CD8-positive, alpha-beta memory T cell (primary cell): Measurements from ENCODE around the gene IRF2BP2. TPM values are rescaled to one million over a fixed set of nuclear protein-coding genes. Genes with fewer than 3 reads are reported as not detected.

Experiments used
- CTCF ChIA-PET: fragments of 350-600 bp; sonication (Branson Sonifier 250); formaldehyde crosslinking; loops from one replicate; lab custom pipeline; 2021; ENCODE audit warnings: antibody characterized with exemption; lab: Charles Lee
- POLR2A ChIA-PET: fragments of 350-600 bp; sonication (Branson Sonifier 250); formaldehyde crosslinking; loops from one replicate; lab custom pipeline; 2021; ENCODE audit warnings: antibody characterized with exemption; lab: Charles Lee
- DNase-seq, 5 donors: peaks; one replicate each; pipeline versions ENCODE4 v3.0.0 to v3.0.0-alpha.2; 2020 to 2022; ENCODE audit warnings: mixed read lengths in 1 of 5
- H3K27ac ChIP-seq: one replicate; pipeline ENCODE4 v1.7.0; 2013; ENCODE audit warnings: low read depth, mild to moderate bottlenecking, low read length, moderate library complexity
- H3K27me3 ChIP-seq: 2 replicates; pipeline ENCODE4 v1.7.0; 2013; ENCODE audit warnings: low read length, mild to moderate bottlenecking; ENCODE audit not compliant: insufficient read depth, poor library complexity, severe bottlenecking
- H3K36me3 ChIP-seq: 2 replicates; pipeline ENCODE4 v1.7.0; 2013; ENCODE audit warnings: mild to moderate bottlenecking, low read length, moderate library complexity; ENCODE audit not compliant: insufficient read depth
- H3K4me1 ChIP-seq: 2 replicates; pipeline ENCODE4 v1.7.0; 2013; ENCODE audit warnings: mild to moderate bottlenecking, low read length, moderate library complexity; ENCODE audit not compliant: insufficient read depth
- H3K4me3 ChIP-seq: 2 replicates; pipeline ENCODE4 v1.7.0; 2013; ENCODE audit warnings: mild to moderate bottlenecking, low read length
- H3K9me3 ChIP-seq: 2 replicates; pipeline ENCODE4 v1.7.0; 2013; ENCODE audit warnings: mild to moderate bottlenecking, low read length
- H3K27ac Mint-ChIP-seq, 8 donors: one replicate each; pipeline ENCODE4 v1.8.0; 2020 to 2021; ENCODE audit warnings: mixed read lengths in 8 of 8, mild to moderate bottlenecking in 6 of 8, inconsistent platforms in 3 of 8, moderate library complexity in 3 of 8
- H3K27me3 Mint-ChIP-seq, 2 donors: one replicate each; pipeline ENCODE4 v1.8.0; 2020 to 2021; ENCODE audit warnings: mixed read lengths in 2 of 2, mild to moderate bottlenecking in 1 of 2, moderate library complexity in 1 of 2
- H3K36me3 Mint-ChIP-seq, 3 donors: one replicate each; pipeline ENCODE4 v1.8.0; 2020 to 2021; ENCODE audit warnings: mixed read lengths in 3 of 3, inconsistent platforms in 1 of 3, mild to moderate bottlenecking in 1 of 3
- H3K4me1 Mint-ChIP-seq, 3 donors: one replicate each; pipeline ENCODE4 v1.8.0; 2020 to 2021; ENCODE audit warnings: mixed read lengths in 3 of 3, inconsistent platforms in 1 of 3, mild to moderate bottlenecking in 1 of 3
- H3K4me3 Mint-ChIP-seq, 7 donors: one replicate each; pipeline ENCODE4 v1.8.0; 2020 to 2021; ENCODE audit warnings: mixed read lengths in 7 of 7, mild to moderate bottlenecking in 6 of 7, moderate library complexity in 4 of 7, inconsistent platforms in 2 of 7
- H3K9me3 Mint-ChIP-seq, 5 donors: one replicate each; pipeline ENCODE4 v1.8.0; 2020 to 2022; ENCODE audit warnings: mixed read lengths in 5 of 5, mild to moderate bottlenecking in 3 of 5, moderate library complexity in 2 of 5, inconsistent platforms in 1 of 5
- polyA plus RNA-seq: library from polyadenylated mRNA; unstranded; fragments of 300-500 nt; fragmentation: Illumina TruSeq; gene quantifications from one replicate; pipeline ENCODE4 v1.2.3, GENCODE V29; 2021
- total RNA-seq, 2 experiments: library from RNA; stranded (reverse); gene quantifications; one replicate each; pipeline ENCODE4 v1.2.3, GENCODE V29; 2021

The IRF2BP2 gene
- total and polyA plus RNA-seq, 3 experiments from 2014 or later, result 42.5 to 98.4 (median 91.8) TPM

DNA sequence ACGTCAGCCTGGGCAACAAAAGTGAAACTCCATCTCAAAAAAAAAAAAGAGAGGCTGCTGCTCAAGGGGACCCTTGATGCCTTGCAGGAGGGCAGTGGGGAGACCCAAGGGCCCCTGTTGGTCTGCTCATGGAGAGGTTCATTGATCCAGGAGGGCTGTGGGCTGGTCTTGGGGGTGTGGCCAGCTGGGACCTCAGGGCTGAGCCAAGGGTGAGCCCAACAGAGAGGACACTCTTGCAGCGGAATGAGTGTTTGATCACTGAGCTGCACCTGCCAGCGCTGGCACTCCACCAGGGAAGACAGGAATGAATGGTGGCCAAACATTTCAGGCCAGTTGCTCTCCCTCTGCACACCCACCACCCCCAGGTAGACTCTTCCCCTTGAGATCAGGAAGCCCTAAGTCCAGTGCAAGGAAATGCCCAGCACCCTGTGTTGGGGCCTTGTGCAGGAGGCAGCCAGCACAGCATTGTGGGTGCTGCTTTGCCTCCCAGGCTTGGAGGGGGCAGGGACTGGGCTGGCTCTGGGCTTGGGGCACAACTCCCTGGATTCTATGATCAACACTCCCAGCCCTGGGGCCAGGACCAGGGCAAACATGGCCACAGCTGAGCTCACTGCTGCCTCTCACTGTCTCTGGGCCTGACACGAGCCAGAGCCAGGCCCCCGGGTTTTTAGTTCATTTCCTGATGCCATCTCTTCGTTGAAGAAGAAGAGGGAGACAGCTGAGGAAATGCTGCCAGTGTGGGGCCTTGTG, 50.7 kb downstream of the IRF2BP2 start:
- H3K9me3 Mint-ChIP-seq, result no peaks in the 10 kb centered on the region
- ChIA-PET CTCF (no interaction called here), POLR2A (no interaction called here)
- no peak overlapping the region for H3K4me3 Mint-ChIP-seq
- no peak overlapping the region for H3K27ac ChIP-seq
- H3K27ac Mint-ChIP-seq, result no peak overlapping the region
- H3K9me3 ChIP-seq, result no peaks in the 10 kb centered on the region
- H3K4me1 ChIP-seq, result peaks cover 3% of the 10 kb centered on the region
- no peaks in the 10 kb centered on the region for H3K4me1 Mint-ChIP-seq
- no peaks in the 10 kb centered on the region for H3K27me3 ChIP-seq
- no peak for DNase-seq
- no peaks in the 10 kb centered on the region for H3K36me3 ChIP-seq
- H3K4me3 ChIP-seq, result no peak overlapping the region
- H3K36me3 Mint-ChIP-seq, result no peaks in the 10 kb centered on the region
- H3K27me3 Mint-ChIP-seq, result peaks cover 0 to 2% of the 10 kb centered on the region in 2 donors

DNA sequence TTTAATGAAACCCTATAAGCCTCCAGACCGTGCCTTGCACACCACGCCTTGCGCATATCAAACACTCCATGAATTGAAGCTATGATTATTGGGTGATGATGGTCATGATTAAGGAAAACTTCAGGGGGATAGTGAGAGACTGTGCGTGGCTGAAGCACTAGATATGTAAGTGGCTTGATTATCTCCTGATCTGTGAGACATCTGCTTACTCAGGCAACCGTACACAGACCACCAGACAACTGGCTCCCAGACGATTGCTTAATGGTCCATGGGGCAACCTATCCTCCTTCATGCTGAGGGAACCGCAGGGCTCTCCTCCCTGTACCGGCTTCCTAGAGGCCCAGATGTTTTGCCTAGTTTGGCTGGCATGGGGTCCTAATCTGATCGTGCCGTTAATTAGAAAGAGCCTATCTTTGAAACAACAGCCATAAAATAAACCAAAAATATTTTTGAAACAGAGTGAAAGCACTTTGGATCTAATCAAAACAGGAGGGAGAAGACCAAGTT, 51.6 kb downstream of the IRF2BP2 start:
- H3K4me1 ChIP-seq, result peaks cover 7% of the 10 kb centered on the region
- H3K4me3 ChIP-seq, result no peak overlapping the region
- no peak overlapping the region for H3K27ac ChIP-seq
- Mint-ChIP-seq H3K36me3 (no peaks in the 10 kb centered on the region), H3K4me1 (no peaks in the 10 kb centered on the region), H3K4me3 (no peak overlapping the region), H3K27ac (no peak overlapping the region), H3K27me3 (peaks cover 0 to 2% of the 10 kb centered on the region in 2 donors), H3K9me3 (no peaks in the 10 kb centered on the region)
- ChIA-PET CTCF (no interaction called here), POLR2A (interaction anchor here (0.6 kb wide), 1 partner anchor 62 kb away, joined by 7 read pairs; no protein-coding TSS in a partner anchor)
- no peaks in the 10 kb centered on the region for H3K27me3 ChIP-seq
- H3K36me3 ChIP-seq, result no peaks in the 10 kb centered on the region
- H3K9me3 ChIP-seq, result no peaks in the 10 kb centered on the region
- no peak for DNase-seq

DNA sequence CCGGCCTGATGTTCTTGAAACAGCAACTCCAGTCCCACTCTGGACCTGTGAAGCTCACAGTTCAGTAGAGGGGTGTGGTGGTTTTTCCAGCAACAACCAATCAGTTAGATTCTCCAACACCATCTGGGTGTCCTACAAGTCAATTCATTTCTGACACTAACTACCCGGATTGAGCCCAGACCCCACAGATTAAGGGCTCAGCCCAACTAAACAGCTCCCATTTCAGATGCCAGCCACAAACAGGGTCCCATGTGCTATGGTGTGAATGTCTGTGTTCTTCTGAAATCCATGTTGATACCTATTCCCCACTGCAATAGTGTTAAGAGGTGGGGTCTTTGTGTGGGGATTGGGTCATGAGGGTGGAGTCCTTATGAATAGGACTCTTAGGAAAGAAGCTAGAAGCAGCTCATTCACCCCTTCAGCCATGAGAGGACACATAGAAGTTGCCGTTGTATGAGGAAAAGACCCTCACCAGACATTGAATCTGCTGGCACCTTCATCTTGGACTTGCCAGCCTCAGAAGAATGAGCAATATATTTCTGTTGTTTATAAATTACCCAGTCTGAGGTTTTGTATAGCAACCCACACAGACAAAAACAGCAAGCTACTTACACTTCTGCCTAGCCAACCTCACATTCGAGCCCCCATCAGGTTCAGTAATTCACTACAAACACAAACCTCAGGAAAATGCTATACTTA, 53.6 kb downstream of the IRF2BP2 start:
- no peak overlapping the region for H3K4me3 Mint-ChIP-seq
- Histone ChIP-seq H3K27me3 (no peaks in the 10 kb centered on the region), H3K4me3 (no peak overlapping the region), H3K9me3 (no peaks in the 10 kb centered on the region), H3K27ac (no peak overlapping the region), H3K36me3 (no peaks in the 10 kb centered on the region), H3K4me1 (peaks cover 7% of the 10 kb centered on the region)
- ChIA-PET CTCF (interaction anchor here (0.7 kb wide), 1 partner anchor 41 kb away, joined by 3 read pairs; no protein-coding TSS in a partner anchor), POLR2A (no interaction called here)
- no peak overlapping the region for H3K27ac Mint-ChIP-seq
- no peaks in the 10 kb centered on the region for H3K4me1 Mint-ChIP-seq
- H3K27me3 Mint-ChIP-seq, result peaks cover 0 to 2% of the 10 kb centered on the region in 2 donors
- no peaks in the 10 kb centered on the region for H3K36me3 Mint-ChIP-seq
- DNase-seq, result no peak
- H3K9me3 Mint-ChIP-seq, result no peaks in the 10 kb centered on the region

DNA sequence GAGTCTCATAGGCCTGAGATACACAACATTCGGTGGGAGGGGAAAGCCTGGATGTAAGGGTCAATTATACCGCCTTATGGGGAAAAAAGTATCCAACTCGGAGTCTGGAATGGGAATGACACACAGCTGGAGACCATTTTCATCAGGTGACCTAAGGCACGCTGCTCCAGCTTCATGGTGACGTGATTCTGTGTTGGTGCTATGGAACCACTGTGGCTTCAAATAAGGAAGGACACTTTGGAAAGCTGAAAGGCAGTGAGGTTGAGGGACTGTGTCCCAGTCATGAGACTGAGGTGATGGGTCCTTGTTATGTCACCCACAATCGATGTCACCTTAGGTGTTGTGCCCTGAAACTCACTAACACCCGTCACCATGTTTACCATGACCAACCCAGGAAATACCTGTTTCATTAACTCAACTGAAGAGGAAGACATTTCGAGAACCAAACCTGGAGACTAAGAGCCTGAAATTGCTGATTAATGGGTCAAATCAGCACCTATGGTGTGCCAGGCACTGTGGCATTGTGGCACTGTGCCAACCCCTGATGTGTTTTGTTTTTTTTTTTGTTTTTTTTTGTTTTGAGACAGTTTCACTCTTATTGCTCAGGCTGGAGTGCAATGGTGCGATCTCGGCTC, 54.5 kb downstream of the IRF2BP2 start:
- ChIA-PET POLR2A (no interaction called here), CTCF (no interaction called here)
- H3K36me3 Mint-ChIP-seq, result no peaks in the 10 kb centered on the region
- no peak overlapping the region for H3K4me3 ChIP-seq
- no peaks in the 10 kb centered on the region for H3K9me3 ChIP-seq
- no peaks in the 10 kb centered on the region for H3K4me1 Mint-ChIP-seq
- H3K27ac Mint-ChIP-seq, result no peak overlapping the region
- no peak for DNase-seq
- H3K27ac ChIP-seq, result no peak overlapping the region
- H3K27me3 ChIP-seq, result no peaks in the 10 kb centered on the region
- H3K4me1 ChIP-seq, result peaks cover 7% of the 10 kb centered on the region
- peaks cover 0 to 2% of the 10 kb centered on the region in 2 donors for H3K27me3 Mint-ChIP-seq
- H3K36me3 ChIP-seq, result no peaks in the 10 kb centered on the region
- H3K9me3 Mint-ChIP-seq, result no peaks in the 10 kb centered on the region
- no peak overlapping the region for H3K4me3 Mint-ChIP-seq

DNA sequence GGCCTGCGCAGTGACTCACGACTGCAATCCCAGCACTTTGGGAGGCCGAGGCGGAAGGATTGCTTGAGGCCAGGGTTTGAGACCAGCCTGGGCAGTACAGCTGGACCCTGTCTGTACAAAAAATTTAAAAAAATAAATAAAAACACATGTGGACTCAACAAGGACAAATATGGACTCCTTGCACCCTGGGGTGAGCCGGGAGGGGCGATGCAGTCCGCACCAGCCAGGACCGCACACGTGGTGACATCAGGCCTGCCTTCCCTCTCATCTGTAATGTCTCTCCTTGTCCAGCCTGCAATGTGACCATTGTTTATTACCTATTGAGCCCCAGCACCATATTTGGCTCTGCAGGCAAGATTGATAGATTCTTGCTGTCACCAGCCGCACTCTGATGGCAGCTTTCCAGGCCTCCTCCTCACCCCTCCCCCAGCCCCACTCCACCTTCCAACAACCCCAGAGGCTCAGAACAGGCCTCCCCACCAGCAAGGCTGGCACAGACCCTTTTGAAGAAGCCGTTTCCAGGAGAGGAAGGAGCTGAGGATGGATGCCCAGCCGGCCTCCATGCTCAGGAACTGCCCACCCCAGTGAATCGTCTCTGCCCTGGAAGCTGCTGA, 55.2 kb downstream of the IRF2BP2 start:
- no peak overlapping the region for H3K4me3 Mint-ChIP-seq
- no peaks in the 10 kb centered on the region for H3K9me3 Mint-ChIP-seq
- H3K9me3 ChIP-seq, result no peaks in the 10 kb centered on the region
- peaks cover 7% of the 10 kb centered on the region for H3K4me1 ChIP-seq
- no peaks in the 10 kb centered on the region for H3K36me3 Mint-ChIP-seq
- CTCF ChIA-PET, result no interaction called here
- no peak overlapping the region for H3K27ac Mint-ChIP-seq
- no peaks in the 10 kb centered on the region for H3K4me1 Mint-ChIP-seq
- peaks cover 0 to 2% of the 10 kb centered on the region in 2 donors for H3K27me3 Mint-ChIP-seq
- POLR2A ChIA-PET, result no interaction called here
- H3K36me3 ChIP-seq, result no peaks in the 10 kb centered on the region
- H3K27ac ChIP-seq, result no peak overlapping the region
- no peaks in the 10 kb centered on the region for H3K27me3 ChIP-seq
- DNase-seq, result no peak
- H3K4me3 ChIP-seq, result no peak overlapping the region

Other genes with a start within 250 kb of the IRF2BP2 start
- gene COA6, start 236.7 kb downstream of the IRF2BP2 start, total RNA-seq, result 10 to 100 TPM; 49.1 to 51.9 TPM
- gene COA6, start 236.7 kb downstream of the IRF2BP2 start, polyA plus RNA-seq, result 40.1 TPM
- gene TARBP1, start 131.0 kb downstream of the IRF2BP2 start, total RNA-seq, result 10 to 100 TPM; 34.8 to 36.4 TPM
- gene TARBP1, start 131.0 kb downstream of the IRF2BP2 start, polyA plus RNA-seq, result 15.0 TPM